ENCODE measurements around the gene MPST. TPM values are rescaled to one million over a fixed set of nuclear protein-coding genes. Genes with fewer than 3 reads are reported as not detected.

Gene MPST
- total RNA-seq, 1 donor from 2014 or later: 36.4 TPM

- DNase-seq (ENCODE audit: low spot score) (no peak), ATAC-seq (no peak)
- intact Hi-C loops (cut with DNase I): no loop called here
Measured at GRCh38 chr22:36999463-36999862, 20.1 kb upstream of the MPST start.

- ATAC-seq (no peak), DNase-seq (ENCODE audit: low spot score) (no peak)
- intact Hi-C loops (cut with DNase I): no loop called here
Measured at GRCh38 chr22:37000676-37001534, 18.6 kb upstream of the MPST start.

GRCh38 chr22:37001826-37002225 lies 17.7 kb upstream of the MPST start:
- ATAC-seq: no peak
- DNase-seq (ENCODE audit: low spot score): no peak
- intact Hi-C loops (cut with DNase I): no loop called here

GRCh38 chr22:37002633-37003032 lies 16.9 kb upstream of the MPST start:
- intact Hi-C loops (cut with DNase I): no loop called here
- DNase-seq (ENCODE audit: low spot score): no peak
- no peak for ATAC-seq

- DNase-seq (ENCODE audit: low spot score) (no peak), ATAC-seq (no peak)
- intact Hi-C loops (cut with DNase I): no loop called here
Measured at GRCh38 chr22:37007651-37008050, 11.9 kb upstream of the MPST start.

GRCh38 chr22:37008365-37008764 lies 11.2 kb upstream of the MPST start:
- intact Hi-C loops (cut with DNase I): no loop called here
- ATAC-seq (no peak), DNase-seq (ENCODE audit: low spot score) (no peak)

GRCh38 chr22:37009490-37009889 lies 10.1 kb upstream of the MPST start:
- no peak for DNase-seq (ENCODE audit: low spot score)
- ATAC-seq: no peak
- intact Hi-C loops (cut with DNase I): no loop called here

- intact Hi-C loops (cut with DNase I): no loop called here
- no peak for ATAC-seq
- no peak for DNase-seq (ENCODE audit: low spot score)
Measured at GRCh38 chr22:37010174-37010573, 9.4 kb upstream of the MPST start.

- ATAC-seq: no peak
- intact Hi-C loops (cut with DNase I): no loop called here
- DNase-seq (ENCODE audit: low spot score): no peak
Measured at GRCh38 chr22:37010976-37011375, 8.6 kb upstream of the MPST start.

- DNase-seq (ENCODE audit: low spot score) (no peak), ATAC-seq (no peak)
- intact Hi-C loops (cut with DNase I): no loop called here
Measured at GRCh38 chr22:37011472-37011871, 8.1 kb upstream of the MPST start.

- ATAC-seq: peak; percentile 29
- no peak for DNase-seq (ENCODE audit: low spot score)
- intact Hi-C loops (cut with DNase I): no loop called here
Measured at GRCh38 chr22:37012262-37012904, 7.2 kb upstream of the MPST start.

GRCh38 chr22:37012956-37013355 lies 6.6 kb upstream of the MPST start:
- intact Hi-C loops (cut with DNase I): no loop called here
- no peak for DNase-seq (ENCODE audit: low spot score)
- ATAC-seq: no peak

- intact Hi-C loops (cut with DNase I): no loop called here
- ATAC-seq: no peak
- no peak for DNase-seq (ENCODE audit: low spot score)
Measured at GRCh38 chr22:37014415-37014806, 5.1 kb upstream of the MPST start.

GRCh38 chr22:37014835-37015586 lies 4.5 kb upstream of the MPST start:
- ATAC-seq (no peak), DNase-seq (ENCODE audit: low spot score) (no peak)
- intact Hi-C loops (cut with DNase I): no loop called here

- intact Hi-C loops (cut with DNase I): no loop called here
- ATAC-seq (no peak), DNase-seq (ENCODE audit: low spot score) (no peak)
Measured at GRCh38 chr22:37015587-37015878, 4.0 kb upstream of the MPST start.

GRCh38 chr22:37016134-37016910 lies 3.2 kb upstream of the MPST start:
- DNase-seq (ENCODE audit: low spot score) (no peak), ATAC-seq (no peak)
- intact Hi-C loops (cut with DNase I): no loop called here

GRCh38 chr22:37017356-37017755 lies 2.2 kb upstream of the MPST start:
- intact Hi-C loops (cut with DNase I): no loop called here
- DNase-seq (ENCODE audit: low spot score) (no peak), ATAC-seq (no peak)

- DNase-seq (ENCODE audit: low spot score) (no peak), ATAC-seq (peak; percentile 5)
- intact Hi-C loops (cut with DNase I): no loop called here
Measured at GRCh38 chr22:37018086-37018814, 1.3 kb upstream of the MPST start.

- peak; percentile 84 for DNase-seq (ENCODE audit: low spot score)
- intact Hi-C loops (cut with DNase I): no loop called here
- peak; percentile 72 for ATAC-seq
Measured at GRCh38 chr22:37018815-37019308, 680 bp upstream of the MPST start.
